ENCODE results near the gene AURKAIP1. TPM values are rescaled to one million over a fixed set of nuclear protein-coding genes. Genes with fewer than 3 reads are reported as not detected.

AURKAIP1 gene
- total RNA-seq, 1 experiment from 2014 or later, result 164 TPM

DNA sequence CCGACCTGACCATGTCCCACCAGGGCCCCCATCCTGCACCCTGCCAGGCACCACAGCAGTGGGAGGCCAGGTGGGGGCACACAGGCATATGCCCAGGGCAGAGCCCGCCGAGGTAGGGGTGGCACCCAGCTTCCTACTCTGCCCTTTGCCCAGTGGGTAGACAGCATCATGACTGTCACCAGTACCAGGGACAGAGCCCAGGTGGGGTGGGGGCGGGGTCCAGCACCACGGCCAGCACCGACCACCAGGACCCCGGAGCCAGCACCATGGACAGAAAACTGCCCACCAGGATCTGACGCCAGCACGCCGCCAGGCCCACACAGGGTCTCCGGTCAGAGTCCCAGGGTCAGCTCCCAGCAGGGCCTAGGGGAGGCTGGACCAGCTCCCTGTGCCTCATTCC, 40.2 kb downstream of the AURKAIP1 start:
- Histone ChIP-seq H3K4me1 (replicated peaks; ENCODE audit: insufficient read depth) (peaks cover 17% of the 10 kb centered on the region), H3K4me2 (no peak overlapping the region), H3K4me3 (no peak overlapping the region), H3K27me3 (ENCODE audit: insufficient read depth, low read depth) (no peaks in the 10 kb centered on the region), H4K20me1 (ENCODE audit: insufficient read depth) (peaks cover 9% of the 10 kb centered on the region), H3K79me2 (ENCODE audit: low read depth) (no peaks in the 10 kb centered on the region), H3K9me2 (ENCODE audit: insufficient read depth) (no peaks in the 10 kb centered on the region), H3K9me3 (ENCODE audit: insufficient read depth, low read depth) (no peaks in the 10 kb centered on the region), H3K36me3 (ENCODE audit: low read depth) (no peaks in the 10 kb centered on the region; the same call in 1 of the 2 replicates), H3F3A (ENCODE audit: insufficient read depth, low read depth) (peaks cover 25% of the 10 kb centered on the region; the same call in 1 of the 2 replicates), H3K27ac (no peak overlapping the region), H2AFZ (no peak overlapping the region)
- BruUV-seq (replicated peaks), result no TSS peak
- intact Hi-C loops (cut with micrococcal nuclease; ENCODE audit: unreplicated experiment), result no loop called here
- no peak for DNase-seq
- TF ChIP-seq EZH2 (IDR thresholded peaks at IDR 0.05; ENCODE audit: low read depth), result no peak
- TF ChIP-seq, protein P1, sequence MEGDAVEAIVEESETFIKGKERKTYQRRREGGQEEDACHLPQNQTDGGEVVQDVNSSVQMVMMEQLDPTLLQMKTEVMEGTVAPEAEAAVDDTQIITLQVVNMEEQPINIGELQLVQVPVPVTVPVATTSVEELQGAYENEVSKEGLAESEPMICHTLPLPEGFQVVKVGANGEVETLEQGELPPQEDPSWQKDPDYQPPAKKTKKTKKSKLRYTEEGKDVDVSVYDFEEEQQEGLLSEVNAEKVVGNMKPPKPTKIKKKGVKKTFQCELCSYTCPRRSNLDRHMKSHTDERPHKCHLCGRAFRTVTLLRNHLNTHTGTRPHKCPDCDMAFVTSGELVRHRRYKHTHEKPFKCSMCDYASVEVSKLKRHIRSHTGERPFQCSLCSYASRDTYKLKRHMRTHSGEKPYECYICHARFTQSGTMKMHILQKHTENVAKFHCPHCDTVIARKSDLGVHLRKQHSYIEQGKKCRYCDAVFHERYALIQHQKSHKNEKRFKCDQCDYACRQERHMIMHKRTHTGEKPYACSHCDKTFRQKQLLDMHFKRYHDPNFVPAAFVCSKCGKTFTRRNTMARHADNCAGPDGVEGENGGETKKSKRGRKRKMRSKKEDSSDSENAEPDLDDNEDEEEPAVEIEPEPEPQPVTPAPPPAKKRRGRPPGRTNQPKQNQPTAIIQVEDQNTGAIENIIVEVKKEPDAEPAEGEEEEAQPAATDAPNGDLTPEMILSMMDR (conservative IDR thresholded peaks at IDR 0.05), result no peak
- ChIA-PET CTCF (no interaction called here), POLR2A (ENCODE audit: unreplicated experiment) (no interaction called here)

DNA sequence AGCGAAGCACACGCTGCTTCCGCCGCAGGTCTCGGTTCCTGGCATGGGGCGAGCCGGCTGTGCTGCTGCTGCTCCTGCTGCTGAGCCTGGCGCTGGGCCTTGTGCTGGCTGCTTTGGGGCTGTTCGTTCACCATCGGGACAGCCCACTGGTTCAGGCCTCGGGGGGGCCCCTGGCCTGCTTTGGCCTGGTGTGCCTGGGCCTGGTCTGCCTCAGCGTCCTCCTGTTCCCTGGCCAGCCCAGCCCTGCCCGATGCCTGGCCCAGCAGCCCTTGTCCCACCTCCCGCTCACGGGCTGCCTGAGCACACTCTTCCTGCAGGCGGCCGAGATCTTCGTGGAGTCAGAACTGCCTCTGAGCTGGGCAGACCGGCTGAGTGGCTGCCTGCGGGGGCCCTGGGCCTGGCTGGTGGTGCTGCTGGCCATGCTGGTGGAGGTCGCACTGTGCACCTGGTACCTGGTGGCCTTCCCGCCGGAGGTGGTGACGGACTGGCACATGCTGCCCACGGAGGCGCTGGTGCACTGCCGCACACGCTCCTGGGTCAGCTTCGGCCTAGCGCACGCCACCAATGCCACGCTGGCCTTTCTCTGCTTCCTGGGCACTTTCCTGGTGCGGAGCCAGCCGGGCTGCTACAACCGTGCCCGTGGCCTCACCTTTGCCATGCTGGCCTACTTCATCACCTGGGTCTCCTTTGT, 41.3 kb downstream of the AURKAIP1 start:
- BruUV-seq (replicated peaks), result no TSS peak
- H3K36me3 ChIP-seq (ENCODE audit: low read depth), result no peaks in the 10 kb centered on the region; the same call in 1 of the 2 replicates
- no peak overlapping the region for H3K27ac ChIP-seq
- no peaks in the 10 kb centered on the region for H3K27me3 ChIP-seq (ENCODE audit: insufficient read depth, low read depth)
- no peak overlapping the region for H3K4me2 ChIP-seq
- no peaks in the 10 kb centered on the region for H3K9me3 ChIP-seq (ENCODE audit: insufficient read depth, low read depth)
- ChIA-PET CTCF (no interaction called here), POLR2A (ENCODE audit: unreplicated experiment) (no interaction called here)
- peaks cover 9% of the 10 kb centered on the region for H4K20me1 ChIP-seq (ENCODE audit: insufficient read depth)
- no peak overlapping the region for H3K4me3 ChIP-seq
- no peaks in the 10 kb centered on the region for H3K9me2 ChIP-seq (ENCODE audit: insufficient read depth)
- H3F3A ChIP-seq (ENCODE audit: insufficient read depth, low read depth), result peaks cover 34% of the 10 kb centered on the region; the same call in 1 of the 2 replicates
- TF ChIP-seq, protein P1 (conservative IDR thresholded peaks at IDR 0.05), result no peak
- no peak for TF ChIP-seq EZH2 (IDR thresholded peaks at IDR 0.05; ENCODE audit: low read depth)
- DNase-seq, result no peak
- peaks cover 17% of the 10 kb centered on the region for H3K4me1 ChIP-seq (replicated peaks; ENCODE audit: insufficient read depth)
- no peaks in the 10 kb centered on the region for H3K79me2 ChIP-seq (ENCODE audit: low read depth)
- no peak overlapping the region for H2AFZ ChIP-seq
- intact Hi-C loops (cut with micrococcal nuclease; ENCODE audit: unreplicated experiment), result no loop called here

DNA sequence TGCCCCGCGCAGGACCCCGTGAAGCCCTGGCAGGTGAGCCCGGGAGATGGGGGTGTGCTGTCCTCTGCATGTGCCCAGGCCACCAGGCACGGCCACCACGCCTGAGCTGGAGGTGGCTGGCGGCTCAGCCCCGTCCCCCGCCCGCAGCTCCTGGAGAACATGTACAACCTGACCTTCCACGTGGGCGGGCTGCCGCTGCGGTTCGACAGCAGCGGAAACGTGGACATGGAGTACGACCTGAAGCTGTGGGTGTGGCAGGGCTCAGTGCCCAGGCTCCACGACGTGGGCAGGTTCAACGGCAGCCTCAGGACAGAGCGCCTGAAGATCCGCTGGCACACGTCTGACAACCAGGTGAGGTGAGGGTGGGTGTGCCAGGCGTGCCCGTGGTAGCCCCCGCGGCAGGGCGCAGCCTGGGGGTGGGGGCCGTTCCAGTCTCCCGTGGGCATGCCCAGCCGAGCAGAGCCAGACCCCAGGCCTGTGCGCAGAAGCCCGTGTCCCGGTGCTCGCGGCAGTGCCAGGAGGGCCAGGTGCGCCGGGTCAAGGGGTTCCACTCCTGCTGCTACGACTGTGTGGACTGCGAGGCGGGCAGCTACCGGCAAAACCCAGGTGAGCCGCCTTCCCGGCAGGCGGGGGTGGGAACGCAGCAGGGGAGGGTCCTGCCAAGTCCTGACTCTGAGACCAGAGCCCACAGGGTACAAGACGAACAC, 42.1 kb downstream of the AURKAIP1 start:
- Histone ChIP-seq H3F3A (ENCODE audit: insufficient read depth, low read depth) (peaks cover 38% of the 10 kb centered on the region; the same call in 1 of the 2 replicates), H3K36me3 (ENCODE audit: low read depth) (no peaks in the 10 kb centered on the region), H3K27me3 (ENCODE audit: insufficient read depth, low read depth) (no peaks in the 10 kb centered on the region), H3K4me2 (no peak overlapping the region), H3K27ac (no peak overlapping the region), H3K4me3 (no peak overlapping the region), H2AFZ (no peak overlapping the region), H3K4me1 (replicated peaks; ENCODE audit: insufficient read depth) (peaks cover 17% of the 10 kb centered on the region), H3K9me3 (ENCODE audit: insufficient read depth, low read depth) (no peaks in the 10 kb centered on the region), H3K79me2 (ENCODE audit: low read depth) (no peaks in the 10 kb centered on the region), H4K20me1 (ENCODE audit: insufficient read depth) (peaks cover 9% of the 10 kb centered on the region), H3K9me2 (ENCODE audit: insufficient read depth) (no peaks in the 10 kb centered on the region)
- intact Hi-C loops (cut with micrococcal nuclease; ENCODE audit: unreplicated experiment), result no loop called here
- ChIA-PET CTCF (no interaction called here), POLR2A (ENCODE audit: unreplicated experiment) (no interaction called here)
- TF ChIP-seq EZH2 (IDR thresholded peaks at IDR 0.05; ENCODE audit: low read depth), result no peak
- TF ChIP-seq, protein P1 (conservative IDR thresholded peaks at IDR 0.05), result no peak
- no peak for DNase-seq
- BruUV-seq (replicated peaks), result no TSS peak

Data from PC-9 (cell line).